CD4-positive, alpha-beta memory T cell (primary cell): ENCODE data around the gene TMEM272. TPM values are rescaled to one million over a fixed set of nuclear protein-coding genes. Genes with fewer than 3 reads are reported as not detected.
A peak's percentile ranks its signal among the peaks of the same experiment; 100 is the strongest.

Source experiments
- CTCF ChIA-PET: fragments of 350-600 bp; sonication (Branson Sonifier 250); formaldehyde crosslinking; loops from one replicate; lab custom pipeline; 2021; ENCODE audit warnings: inconsistent platforms; ENCODE audit not compliant: partially characterized antibody; lab: Charles Lee
- POLR2A ChIA-PET: fragments of 350-600 bp; sonication (Branson Sonifier 250); formaldehyde crosslinking; loops from one replicate; lab custom pipeline; 2021; ENCODE audit not compliant: partially characterized antibody; lab: Charles Lee
- DNase-seq, 5 donors: peaks; one replicate each; pipeline versions ENCODE4 v3.0.0 to v3.0.0-alpha.2; 2020 to 2022; ENCODE audit warnings: mixed read lengths in 1 of 5
- H3K27ac ChIP-seq: one replicate; pipeline ENCODE4 v1.7.0; 2013; ENCODE audit warnings: low read depth, low read length
- H3K27me3 ChIP-seq: 2 replicates; pipeline ENCODE4 v1.7.0; 2013; ENCODE audit warnings: mild to moderate bottlenecking, low read length, moderate library complexity; ENCODE audit not compliant: insufficient read depth
- H3K36me3 ChIP-seq: 2 replicates; pipeline ENCODE4 v1.7.0; 2013; ENCODE audit warnings: mild to moderate bottlenecking, low read length, moderate library complexity; ENCODE audit not compliant: insufficient read depth
- H3K4me1 ChIP-seq: 2 replicates; pipeline ENCODE4 v1.7.0; 2013; ENCODE audit warnings: mild to moderate bottlenecking, low read length, moderate library complexity; ENCODE audit not compliant: insufficient read depth
- H3K4me3 ChIP-seq, 2 donors: one replicate each; pipeline ENCODE4 v1.7.0; 2013; ENCODE audit warnings: low read length in 2 of 2, mild to moderate bottlenecking in 1 of 2
- H3K9me3 ChIP-seq, 2 donors: one replicate each; pipeline ENCODE4 v1.7.0; 2013; ENCODE audit warnings: low read length in 2 of 2, control low read depth in 1 of 2; ENCODE audit not compliant: control insufficient read depth in 1 of 2
- H3K27ac Mint-ChIP-seq, 7 donors: one replicate each; pipeline ENCODE4 v1.8.0; 2020 to 2021; ENCODE audit warnings: mixed read lengths in 7 of 7, mild to moderate bottlenecking in 6 of 7, inconsistent platforms in 3 of 7, moderate library complexity in 3 of 7
- H3K27me3 Mint-ChIP-seq, 2 donors: one replicate each; pipeline ENCODE4 v1.8.0; 2020 to 2021; ENCODE audit warnings: mixed read lengths in 2 of 2
- H3K36me3 Mint-ChIP-seq, 2 donors: one replicate each; pipeline ENCODE4 v1.8.0; 2020 to 2021; ENCODE audit warnings: mixed read lengths in 2 of 2, inconsistent platforms in 1 of 2, mild to moderate bottlenecking in 1 of 2
- H3K4me1 Mint-ChIP-seq, 4 donors: one replicate each; pipeline ENCODE4 v1.8.0; 2020 to 2021; ENCODE audit warnings: mixed read lengths in 4 of 4, mild to moderate bottlenecking in 1 of 4
- H3K4me3 Mint-ChIP-seq, 8 donors: one replicate each; pipeline ENCODE4 v1.8.0; 2020 to 2021; ENCODE audit warnings: mixed read lengths in 8 of 8, mild to moderate bottlenecking in 7 of 8, moderate library complexity in 6 of 8, inconsistent platforms in 3 of 8
- H3K9me3 Mint-ChIP-seq, 8 donors: one replicate each; pipeline ENCODE4 v1.8.0; 2020 to 2021; ENCODE audit warnings: mixed read lengths in 8 of 8, mild to moderate bottlenecking in 5 of 8, inconsistent platforms in 3 of 8, moderate library complexity in 1 of 8
- intact Hi-C: fragments of 100-400 bp; cut with micrococcal nuclease; formaldehyde crosslinking; loops from one replicate; pipeline ENCODE4 v1.15.1; 2023
- polyA plus RNA-seq, 2 donors: library from polyadenylated mRNA; unstranded; fragments of 300-500 nt; fragmentation: Illumina TruSeq; gene quantifications; one replicate each; pipeline ENCODE4 v1.2.3, GENCODE V29; 2021
- total RNA-seq, 2 experiments: library from RNA; stranded (reverse); gene quantifications; one replicate each; pipeline ENCODE4 v1.2.3, GENCODE V29; 2021

Gene TMEM272, protein sequence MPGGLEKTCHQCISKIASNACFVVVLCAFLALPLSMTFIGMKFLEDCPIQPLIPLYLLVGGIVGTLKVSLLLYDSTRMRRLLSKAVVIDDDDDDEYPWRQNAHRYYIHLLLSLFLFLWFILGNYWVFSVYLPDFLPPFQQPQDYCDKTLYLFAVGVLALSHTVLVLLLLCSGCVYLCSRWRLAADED
- total RNA-seq (1 to 10 TPM; 7.9 to 9.0 TPM), polyA plus RNA-seq (under 1 TPM in 1 of 2 donors, not detected in 1; 0.41 TPM)

DNA sequence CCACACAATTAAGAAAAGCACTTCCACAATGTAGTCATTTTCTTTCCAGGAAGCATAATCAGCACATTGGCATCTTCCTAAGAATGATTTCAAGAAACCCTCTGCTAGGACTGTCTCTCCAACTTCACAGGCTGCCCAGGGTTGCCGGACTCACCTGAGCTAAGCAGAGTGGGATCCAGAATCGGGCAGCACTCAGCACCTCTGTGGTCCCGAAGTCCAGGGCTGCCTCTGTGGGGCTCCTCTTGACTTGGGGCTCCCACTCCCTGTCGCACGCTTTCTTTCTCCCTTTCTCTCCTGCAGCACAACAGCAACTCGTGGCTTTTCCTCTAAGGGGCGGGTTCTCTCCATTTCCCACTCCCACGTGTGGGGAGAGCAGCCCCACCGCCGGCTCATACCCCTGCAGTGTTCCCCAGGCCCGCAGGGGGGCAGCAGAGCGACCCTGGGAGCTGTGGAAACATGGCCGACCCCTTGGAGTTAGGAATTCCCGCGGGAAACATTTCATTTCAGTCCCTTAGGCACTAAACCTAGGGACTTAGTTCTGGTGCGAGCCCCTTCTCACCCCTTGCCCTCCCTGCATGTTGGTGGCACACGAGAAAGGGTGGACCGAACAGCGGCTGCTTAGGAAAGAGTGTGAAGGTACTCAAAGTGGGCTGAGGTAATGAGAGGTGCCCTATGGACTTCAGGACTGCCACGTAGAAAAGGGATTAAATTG, at the start of gene TMEM272:
Gene TMEM272, minus strand, starts transcription at position 316 of the 712 bp plus-strand sequence. CDS start 6,647 bp downstream, outside the sequence.
- Histone ChIP-seq H3K27ac (no peak within 1 kb of the TSS), H3K9me3 (no peaks in the 10 kb centered on the region), H3K4me1 (no peaks in the 10 kb centered on the region), H3K36me3 (no peaks in the 10 kb centered on the region), H3K27me3 (no peaks in the 10 kb centered on the region), H3K4me3 (no peak within 1 kb of the TSS)
- intact Hi-C loops = loop anchor here (1.0 to 2.0 kb wide), 2 partner anchors 282 to 356 kb away; no protein-coding TSS in a partner anchor
- H3K9me3 Mint-ChIP-seq = no peaks in the 10 kb centered on the region
- peak within 1 kb of the TSS in 2 of 7 donors; percentile 48 to 62 for H3K27ac Mint-ChIP-seq
- H3K4me3 Mint-ChIP-seq = peak within 1 kb of the TSS in 4 of 8 donors; percentile 9 to 70 (median 54)
- peak in 4 of 5 donors; percentile 36 to 57 (median 48) for DNase-seq
- H3K27me3 Mint-ChIP-seq = peaks cover 2 to 3% of the 10 kb centered on the region in 2 donors
- no peaks in the 10 kb centered on the region for H3K36me3 Mint-ChIP-seq
- peaks cover 4 to 10% (median 8%) of the 10 kb centered on the region in 4 donors for H3K4me1 Mint-ChIP-seq
- CTCF ChIA-PET = interaction anchor here (0.7 to 7.8 kb wide), 13 partner anchors 13 to 461 kb away, joined by 3 to 71 read pairs (median 4); partner anchors contain the start of gene NEK5
- POLR2A ChIA-PET = no interaction called here

DNA sequence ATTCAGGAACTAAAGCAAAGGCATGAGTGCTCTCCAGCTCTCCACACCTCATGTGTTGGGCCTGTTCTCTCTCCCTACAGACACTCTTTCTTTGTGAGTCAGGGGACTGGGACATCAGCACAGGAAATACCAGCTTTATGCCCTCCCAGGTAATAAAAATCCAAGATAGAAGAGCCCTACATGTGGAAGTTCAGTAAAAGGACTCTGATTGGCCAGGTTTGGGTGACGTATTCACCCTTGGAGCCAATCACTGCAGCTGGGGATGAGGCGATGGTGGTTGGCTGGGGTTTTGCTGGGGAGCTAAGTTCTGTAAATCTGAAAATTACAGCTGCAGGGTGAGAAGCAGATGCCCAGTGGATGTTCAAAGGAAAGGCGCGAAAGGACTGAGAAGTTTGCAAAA, 49.3 kb upstream of the TMEM272 start:
- H3K27me3 Mint-ChIP-seq = peaks cover 3 to 20% of the 10 kb centered on the region in 2 donors
- no peak overlapping the region for H3K4me3 Mint-ChIP-seq
- no peak overlapping the region for H3K4me3 ChIP-seq
- no peaks in the 10 kb centered on the region for H3K36me3 Mint-ChIP-seq
- no peak for DNase-seq
- no peaks in the 10 kb centered on the region for H3K27me3 ChIP-seq
- no peaks in the 10 kb centered on the region for H3K4me1 ChIP-seq
- no peak overlapping the region for H3K27ac Mint-ChIP-seq
- no peaks in the 10 kb centered on the region for H3K9me3 Mint-ChIP-seq
- no peaks in the 10 kb centered on the region for H3K9me3 ChIP-seq
- no peak overlapping the region for H3K27ac ChIP-seq
- peaks cover 0 to 4% (median 1%) of the 10 kb centered on the region in 4 donors for H3K4me1 Mint-ChIP-seq
- CTCF ChIA-PET = interaction anchor here (0.7 to 5.7 kb wide), 3 partner anchors 80 to 233 kb away, joined by 3 to 59 read pairs (median 3); partner anchors contain the start of gene NEK5
- H3K36me3 ChIP-seq = no peaks in the 10 kb centered on the region
- intact Hi-C loops = no loop called here
- POLR2A ChIA-PET = no interaction called here

DNA sequence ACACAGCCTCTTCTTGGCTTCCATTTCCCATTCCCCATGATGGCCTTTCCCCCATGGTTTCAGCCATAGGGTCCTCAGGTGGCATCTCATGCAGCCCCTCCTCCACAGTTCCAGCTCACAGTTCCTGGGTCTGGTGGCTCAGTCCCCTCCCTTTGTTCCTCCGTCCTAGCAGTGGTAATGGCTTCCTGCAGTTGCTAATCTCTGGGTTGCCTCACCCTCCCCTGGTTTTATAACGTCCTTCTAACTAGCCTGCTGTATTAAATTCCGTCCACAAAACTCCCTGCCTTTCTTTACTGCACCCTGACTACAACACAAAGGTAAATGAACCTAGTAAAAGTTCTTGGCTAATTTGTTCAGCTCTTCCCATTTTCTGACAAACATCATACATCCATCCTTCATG, 47.7 kb upstream of the TMEM272 start:
- Histone ChIP-seq H3K27ac (no peak overlapping the region), H3K9me3 (no peaks in the 10 kb centered on the region), H3K36me3 (no peaks in the 10 kb centered on the region), H3K4me1 (no peaks in the 10 kb centered on the region), H3K27me3 (no peaks in the 10 kb centered on the region), H3K4me3 (no peak overlapping the region)
- no peaks in the 10 kb centered on the region for H3K36me3 Mint-ChIP-seq
- intact Hi-C loops = no loop called here
- H3K27me3 Mint-ChIP-seq = peaks cover 3 to 20% of the 10 kb centered on the region in 2 donors
- no peak overlapping the region for H3K27ac Mint-ChIP-seq
- H3K9me3 Mint-ChIP-seq = no peaks in the 10 kb centered on the region
- no peak for DNase-seq
- ChIA-PET CTCF (interaction anchor here (5.7 kb wide), 1 partner anchor 235 kb away, joined by 59 read pairs; the partner anchor contains the start of gene NEK5), POLR2A (no interaction called here)
- no peak overlapping the region for H3K4me3 Mint-ChIP-seq
- H3K4me1 Mint-ChIP-seq = peaks cover 0 to 4% (median 1%) of the 10 kb centered on the region in 4 donors

DNA sequence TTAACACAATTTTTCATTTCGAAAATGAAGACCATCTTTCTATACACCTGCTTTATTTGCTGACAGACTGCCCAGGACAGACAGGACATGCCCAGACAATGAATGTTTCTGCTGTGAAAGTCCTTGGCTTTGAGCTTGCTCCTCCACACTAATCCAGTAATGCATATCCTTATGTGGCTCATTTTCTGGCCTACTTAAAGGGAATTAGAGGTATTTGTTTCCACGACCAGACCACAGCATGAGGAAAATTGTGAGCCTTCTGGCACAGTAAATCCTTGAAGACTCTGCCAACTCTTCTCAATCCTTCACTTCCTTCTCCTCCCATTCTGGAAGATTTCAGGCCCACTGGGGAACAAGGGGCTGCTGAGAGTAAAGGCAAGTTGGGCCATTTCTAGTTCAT, 42.5 kb upstream of the TMEM272 start:
- H3K4me1 Mint-ChIP-seq = no peaks in the 10 kb centered on the region
- H3K27me3 Mint-ChIP-seq = peaks cover 6% of the 10 kb centered on the region in 2 donors
- H3K27ac ChIP-seq = no peak overlapping the region
- CTCF ChIA-PET = no interaction called here
- no peak overlapping the region for H3K27ac Mint-ChIP-seq
- POLR2A ChIA-PET = no interaction called here
- no peaks in the 10 kb centered on the region for H3K36me3 Mint-ChIP-seq
- no peaks in the 10 kb centered on the region for H3K27me3 ChIP-seq
- no peaks in the 10 kb centered on the region for H3K4me1 ChIP-seq
- H3K4me3 Mint-ChIP-seq = no peak overlapping the region
- H3K36me3 ChIP-seq = no peaks in the 10 kb centered on the region
- no peak overlapping the region for H3K4me3 ChIP-seq
- DNase-seq = no peak
- H3K9me3 Mint-ChIP-seq = peaks cover 0 to 9% (median 2%) of the 10 kb centered on the region in 8 donors
- intact Hi-C loops = no loop called here
- H3K9me3 ChIP-seq = no peaks in the 10 kb centered on the region

DNA sequence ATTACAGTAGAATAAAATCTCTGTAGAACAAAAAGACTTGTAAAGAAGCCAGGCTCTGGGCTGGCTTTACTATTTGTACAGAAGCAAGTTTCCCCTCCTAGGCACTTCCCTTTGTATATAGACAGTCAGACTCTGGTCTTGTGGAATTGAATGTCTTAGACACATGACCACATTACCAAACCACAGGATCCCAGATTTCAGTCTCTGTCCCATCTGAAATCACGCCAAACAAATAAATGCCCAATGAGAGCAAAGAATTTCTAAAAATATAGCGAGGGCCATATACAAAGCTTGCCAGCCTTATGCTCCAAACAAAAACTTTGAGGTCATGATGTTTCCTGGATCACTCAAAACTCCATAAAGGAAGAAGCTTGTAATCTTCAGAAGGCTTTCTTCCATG, 40.7 kb upstream of the TMEM272 start:
- Histone ChIP-seq H3K4me3 (no peak overlapping the region), H3K9me3 (no peaks in the 10 kb centered on the region), H3K27ac (no peak overlapping the region), H3K27me3 (no peaks in the 10 kb centered on the region), H3K4me1 (no peaks in the 10 kb centered on the region), H3K36me3 (no peaks in the 10 kb centered on the region)
- Mint-ChIP-seq H3K36me3 (peaks cover 1 to 4% of the 10 kb centered on the region in 2 donors), H3K27ac (no peak overlapping the region), H3K4me3 (no peak overlapping the region), H3K9me3 (peaks cover 0 to 22% (median 9%) of the 10 kb centered on the region in 8 donors), H3K27me3 (peaks cover 3 to 6% of the 10 kb centered on the region in 2 donors), H3K4me1 (no peaks in the 10 kb centered on the region)
- ChIA-PET POLR2A (no interaction called here), CTCF (no interaction called here)
- intact Hi-C loops = no loop called here
- DNase-seq = no peak

DNA sequence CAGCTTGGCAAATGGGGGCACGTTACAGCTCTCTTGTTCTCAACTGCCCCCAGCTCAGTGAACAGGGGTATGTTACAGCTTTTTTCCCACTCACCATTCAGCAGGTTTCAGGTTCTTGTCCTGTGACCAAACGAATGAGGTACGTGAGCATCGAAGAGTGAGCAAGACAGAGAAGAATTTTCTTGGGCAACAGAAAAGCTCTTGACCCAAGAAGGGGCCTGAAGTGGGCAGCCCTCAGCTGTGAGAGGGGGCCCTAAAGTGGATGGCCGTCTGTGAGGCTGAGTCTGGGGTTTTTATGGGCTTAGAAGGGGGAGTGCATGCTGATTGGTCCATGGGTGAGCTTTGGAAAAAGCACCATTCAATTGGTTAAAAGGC, 38.2 kb upstream of the TMEM272 start:
- intact Hi-C loops = no loop called here
- H3K9me3 ChIP-seq = no peaks in the 10 kb centered on the region
- H3K27ac ChIP-seq = no peak overlapping the region
- no peaks in the 10 kb centered on the region for H3K27me3 ChIP-seq
- peaks cover 2 to 4% of the 10 kb centered on the region in 2 donors for H3K27me3 Mint-ChIP-seq
- ChIA-PET POLR2A (no interaction called here), CTCF (no interaction called here)
- no peak overlapping the region for H3K4me3 Mint-ChIP-seq
- H3K27ac Mint-ChIP-seq = no peak overlapping the region
- DNase-seq = no peak
- H3K36me3 Mint-ChIP-seq = peaks cover 1 to 4% of the 10 kb centered on the region in 2 donors
- no peaks in the 10 kb centered on the region for H3K36me3 ChIP-seq
- no peaks in the 10 kb centered on the region for H3K4me1 ChIP-seq
- H3K4me1 Mint-ChIP-seq = no peaks in the 10 kb centered on the region
- H3K4me3 ChIP-seq = no peak overlapping the region
- H3K9me3 Mint-ChIP-seq = peaks cover 0 to 22% (median 9%) of the 10 kb centered on the region in 8 donors

DNA sequence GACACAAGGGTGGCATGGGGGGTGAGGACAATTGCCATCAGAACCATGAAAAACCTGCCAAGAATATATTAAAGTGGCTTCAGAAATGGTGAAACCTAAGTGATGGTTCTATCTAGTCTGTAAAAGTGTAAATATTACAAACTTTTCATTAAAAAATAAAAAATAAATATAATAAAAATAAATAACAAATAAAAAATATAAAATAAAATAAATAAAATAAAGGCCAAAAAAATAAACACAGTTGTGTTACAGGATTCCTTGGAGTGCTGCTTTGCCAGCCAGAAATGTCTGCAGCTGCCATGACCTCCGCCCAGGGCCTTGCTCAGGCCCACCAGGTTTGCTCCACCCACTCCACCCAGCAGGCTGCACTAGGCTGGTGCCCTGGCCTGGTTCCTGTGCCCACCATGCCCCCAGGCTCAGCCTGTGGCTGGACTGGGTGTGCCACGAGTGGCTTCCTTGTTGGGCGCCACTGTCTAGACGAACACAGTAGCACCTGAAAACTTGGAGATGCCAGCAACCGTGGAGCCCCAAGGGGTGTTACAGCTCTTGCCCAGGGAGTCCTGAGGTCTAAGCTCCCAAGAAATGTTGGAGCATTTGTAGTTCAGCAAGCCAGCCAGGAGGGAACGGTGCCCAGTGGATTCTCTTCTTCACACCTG, 37.7 kb upstream of the TMEM272 start:
- intact Hi-C loops = no loop called here
- no peak overlapping the region for H3K4me3 ChIP-seq
- ChIA-PET POLR2A (no interaction called here), CTCF (no interaction called here)
- H3K4me1 ChIP-seq = no peaks in the 10 kb centered on the region
- no peaks in the 10 kb centered on the region for H3K9me3 ChIP-seq
- no peak for DNase-seq
- no peak overlapping the region for H3K27ac ChIP-seq
- no peaks in the 10 kb centered on the region for H3K4me1 Mint-ChIP-seq
- H3K36me3 ChIP-seq = no peaks in the 10 kb centered on the region
- peaks cover 1 to 4% of the 10 kb centered on the region in 2 donors for H3K36me3 Mint-ChIP-seq
- no peak overlapping the region for H3K4me3 Mint-ChIP-seq
- H3K9me3 Mint-ChIP-seq = peaks cover 0 to 22% (median 9%) of the 10 kb centered on the region in 8 donors
- peaks cover 2 to 7% of the 10 kb centered on the region in 2 donors for H3K27me3 Mint-ChIP-seq
- no peaks in the 10 kb centered on the region for H3K27me3 ChIP-seq
- no peak overlapping the region for H3K27ac Mint-ChIP-seq
